MCF 10A (cell line): ENCODE data around the gene LRRC3C. TPM values are rescaled to one million over a fixed set of nuclear protein-coding genes. Genes with fewer than 3 reads are reported as not detected.

Source experiments
- BruUV-seq: library from RNA; stranded (reverse); fragments of 400-500 nt; replicated peaks from 2 replicates; lab custom pipeline; 2021; lab: Mats Ljungman, UMichigan
- CTCF ChIA-PET: fragments of 300-600 bp; sonication (Branson Sonifier 250); formaldehyde crosslinking; extraction: SDS; loops from one replicate; lab custom pipeline; 2021; ENCODE audit warnings: antibody characterized with exemption, inconsistent platforms; lab: Yijun Ruan, JAX
- POLR2A ChIA-PET: fragments of 300-600, 350-650 bp; sonication (Branson Sonifier 250); formaldehyde crosslinking; extraction: SDS; loops from one replicate; lab custom pipeline; 2020; ENCODE audit warnings: antibody characterized with exemption, inconsistent platforms; lab: Yijun Ruan, JAX
- DNase-seq: peaks from one replicate; pipeline ENCODE4 v3.0.0-alpha.2; 2018; ENCODE audit not compliant: unreplicated experiment
- H3K27ac Mint-ChIP-seq: one replicate; pipeline ENCODE4 v1.8.0; 2022; ENCODE audit warnings: mild to moderate bottlenecking, low read depth, mixed read lengths; ENCODE audit not compliant: unreplicated experiment
- H3K27me3 Mint-ChIP-seq: one replicate; pipeline ENCODE4 v1.8.0; 2022; ENCODE audit warnings: mixed read lengths; ENCODE audit not compliant: insufficient read depth, unreplicated experiment
- H3K36me3 Mint-ChIP-seq: one replicate; pipeline ENCODE4 v1.8.0; 2022; ENCODE audit warnings: mild to moderate bottlenecking, moderate library complexity, mixed read lengths; ENCODE audit not compliant: insufficient read depth, unreplicated experiment
- H3K4me1 Mint-ChIP-seq: one replicate; pipeline ENCODE4 v1.8.0; 2022; ENCODE audit warnings: mixed read lengths; ENCODE audit not compliant: insufficient read depth, unreplicated experiment
- H3K4me3 Mint-ChIP-seq: one replicate; pipeline ENCODE4 v1.8.0; 2022; ENCODE audit warnings: mild to moderate bottlenecking, moderate library complexity, mixed read lengths; ENCODE audit not compliant: unreplicated experiment
- H3K9me3 Mint-ChIP-seq: one replicate; pipeline ENCODE4 v1.8.0; 2022; ENCODE audit warnings: mixed read lengths; ENCODE audit not compliant: unreplicated experiment
- CTCF ChIP-seq: fragments of 200-600 bp; IDR thresholded peaks from one replicate; pipeline ENCODE4 v1.8.0; 2022; ENCODE audit warnings: antibody characterized with exemption, mild to moderate bottlenecking; ENCODE audit not compliant: unreplicated experiment
- intact Hi-C: fragments of 100-400 bp; cut with micrococcal nuclease; formaldehyde crosslinking; loops from 2 replicates; pipeline ENCODE4 v1.14.1; 2022
- total RNA-seq: library from RNA; stranded (reverse); gene quantifications from 2 replicates; pipeline ENCODE4 v1.2.3, GENCODE V29; 2022

Gene LRRC3C
- total RNA-seq, 1 experiment from 2014 or later: not detected

GRCh38 chr17:39979016-39979670 lies 51.6 kb downstream of the LRRC3C start:
- no peak for TF ChIP-seq CTCF
- TSS peak; percentile 53 for BruUV-seq
- POLR2A ChIA-PET: interaction anchor here (0.6 to 4.9 kb wide), 16 partner anchors 16 to 279 kb away, joined by 3 to 48 read pairs (median 8); partner anchors contain the start of genes ERBB2, GSDMA and NR1D1
- DNase-seq: no peak
- no peaks in the 10 kb centered on the region for H3K27me3 Mint-ChIP-seq
- peak overlapping the region; percentile 96 for H3K4me3 Mint-ChIP-seq
- H3K27ac Mint-ChIP-seq: peak overlapping the region; percentile 98
- CTCF ChIA-PET: interaction anchor here (0.6 to 5.8 kb wide), 15 partner anchors 15 to 431 kb away, joined by 3 to 69 read pairs (median 4); partner anchors contain the start of gene GSDMA
- intact Hi-C loops: no loop called here
- peaks cover 15% of the 10 kb centered on the region for H3K36me3 Mint-ChIP-seq
- H3K4me1 Mint-ChIP-seq: peaks cover 26% of the 10 kb centered on the region
- H3K9me3 Mint-ChIP-seq: no peaks in the 10 kb centered on the region

- Mint-ChIP-seq H3K36me3 (peaks cover 22% of the 10 kb centered on the region), H3K4me1 (peaks cover 26% of the 10 kb centered on the region), H3K27ac (peak overlapping the region; percentile 98), H3K4me3 (peak overlapping the region; percentile 96), H3K9me3 (no peaks in the 10 kb centered on the region), H3K27me3 (no peaks in the 10 kb centered on the region)
- no peak for TF ChIP-seq CTCF
- peak; percentile 30 for DNase-seq
- intact Hi-C loops: loop anchor here (1.0 to 2.0 kb wide), 7 partner anchors 21 to 357 kb away; no protein-coding TSS in a partner anchor
- BruUV-seq: TSS peak; percentile 24
- CTCF ChIA-PET: interaction anchor here (0.6 to 5.8 kb wide), 17 partner anchors 9 to 357 kb away, joined by 3 to 69 read pairs (median 4); partner anchors contain the start of gene GSDMA
- POLR2A ChIA-PET: interaction anchor here (0.5 to 4.9 kb wide), 43 partner anchors 11 to 1806 kb away, joined by 3 to 48 read pairs (median 4); partner anchors contain the start of genes CSF3, ERBB2, GSDMA and JUP
Measured at GRCh38 chr17:39979893-39980350, 52.4 kb downstream of the LRRC3C start.

- POLR2A ChIA-PET: interaction anchor here (0.5 to 4.9 kb wide), 46 partner anchors 11 to 1806 kb away, joined by 3 to 48 read pairs (median 4); partner anchors contain the start of genes CSF3, ERBB2, GSDMA and JUP
- TF ChIP-seq CTCF: peak; percentile 50
- peaks cover 29% of the 10 kb centered on the region for H3K36me3 Mint-ChIP-seq
- intact Hi-C loops: loop anchor here (1.0 to 2.0 kb wide), 7 partner anchors 21 to 358 kb away; no protein-coding TSS in a partner anchor
- CTCF ChIA-PET: interaction anchor here (0.6 to 5.8 kb wide), 19 partner anchors 9 to 358 kb away, joined by 3 to 69 read pairs (median 4); partner anchors contain the start of gene GSDMA
- peak; percentile 99 for DNase-seq
- H3K4me3 Mint-ChIP-seq: peak within 1 kb of the TSS; percentile 96
- no peaks in the 10 kb centered on the region for H3K27me3 Mint-ChIP-seq
- H3K4me1 Mint-ChIP-seq: peaks cover 26% of the 10 kb centered on the region
- no TSS peak for BruUV-seq
- peak within 1 kb of the TSS; percentile 98 for H3K27ac Mint-ChIP-seq
- no peaks in the 10 kb centered on the region for H3K9me3 Mint-ChIP-seq
Measured at GRCh38 chr17:39980351-39981206, 53.0 kb downstream of the LRRC3C start, which contains the start of gene PSMD3. Gene PSMD3 (plus strand): TSS chr17:39980807. CDS start chr17:39980971, 164 bp downstream.
